PC-3 (cell line): ENCODE results near the gene SDHC.

Experiments used
- EZH2 ChIP-seq: fragments of 300-600 bp; sonication (generic); IDR thresholded peaks from one replicate; pipeline ENCODE4 v1.6.1; 2017; ENCODE audit warnings: antibody characterized with exemption, mild to moderate bottlenecking, low read length; ENCODE audit not compliant: unreplicated experiment
- EZH2phosphoT487 ChIP-seq: fragments of 300-600 bp; sonication (generic); IDR thresholded peaks from 2 replicates; pipeline ENCODE4 v1.6.1; 2018; ENCODE audit warnings: mild to moderate bottlenecking, antibody characterized with exemption, low read length, borderline replicate concordance
- TF ChIP-seq, protein P1 (sequence below): fragments of 300-600 bp; sonication (generic); conservative IDR thresholded peaks from 2 replicates; pipeline ENCODE4 v1.5.1; 2017; ENCODE audit warnings: antibody characterized with exemption, low read depth, mild to moderate bottlenecking, low read length

DNA sequence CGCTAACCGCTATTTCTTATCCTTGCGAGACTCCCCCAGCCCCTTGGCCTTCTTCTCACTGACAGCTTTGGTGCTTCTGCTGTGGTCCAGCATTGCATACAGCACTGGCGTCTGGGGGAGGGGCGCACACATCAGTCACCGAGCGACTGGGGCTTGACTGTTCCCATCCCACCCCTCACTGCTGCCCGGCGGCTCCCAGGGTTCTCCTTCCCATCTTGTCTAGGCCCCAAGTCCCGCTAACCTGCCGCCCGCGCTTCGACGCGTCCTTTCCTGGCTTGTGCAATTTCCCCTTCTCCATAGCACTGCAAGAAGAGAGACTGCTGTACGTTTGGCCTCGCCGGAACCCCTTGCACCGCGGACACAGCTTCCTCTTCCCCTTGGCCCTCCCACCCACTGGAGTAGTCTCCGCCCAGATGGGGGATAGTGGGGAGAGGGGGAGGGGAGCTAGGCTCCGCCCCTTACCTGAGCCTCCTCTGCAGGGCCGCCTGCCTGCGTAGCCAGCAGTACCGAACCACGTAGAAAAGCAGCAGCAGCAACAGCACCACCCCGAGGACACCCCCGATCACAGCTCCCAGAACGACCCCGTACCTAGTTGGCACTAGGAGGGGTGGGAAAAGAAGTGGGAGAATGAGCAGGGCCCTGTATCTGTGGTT, 8.2 kb upstream of the SDHC start:
- TF ChIP-seq, protein P1, sequence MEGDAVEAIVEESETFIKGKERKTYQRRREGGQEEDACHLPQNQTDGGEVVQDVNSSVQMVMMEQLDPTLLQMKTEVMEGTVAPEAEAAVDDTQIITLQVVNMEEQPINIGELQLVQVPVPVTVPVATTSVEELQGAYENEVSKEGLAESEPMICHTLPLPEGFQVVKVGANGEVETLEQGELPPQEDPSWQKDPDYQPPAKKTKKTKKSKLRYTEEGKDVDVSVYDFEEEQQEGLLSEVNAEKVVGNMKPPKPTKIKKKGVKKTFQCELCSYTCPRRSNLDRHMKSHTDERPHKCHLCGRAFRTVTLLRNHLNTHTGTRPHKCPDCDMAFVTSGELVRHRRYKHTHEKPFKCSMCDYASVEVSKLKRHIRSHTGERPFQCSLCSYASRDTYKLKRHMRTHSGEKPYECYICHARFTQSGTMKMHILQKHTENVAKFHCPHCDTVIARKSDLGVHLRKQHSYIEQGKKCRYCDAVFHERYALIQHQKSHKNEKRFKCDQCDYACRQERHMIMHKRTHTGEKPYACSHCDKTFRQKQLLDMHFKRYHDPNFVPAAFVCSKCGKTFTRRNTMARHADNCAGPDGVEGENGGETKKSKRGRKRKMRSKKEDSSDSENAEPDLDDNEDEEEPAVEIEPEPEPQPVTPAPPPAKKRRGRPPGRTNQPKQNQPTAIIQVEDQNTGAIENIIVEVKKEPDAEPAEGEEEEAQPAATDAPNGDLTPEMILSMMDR: no peak
- TF ChIP-seq EZH2 (no peak), EZH2phosphoT487 (no peak)
